GM20000 (cell line): ENCODE measurements around the gene SLC66A2.

Experiments used
- DNase-seq: peaks from one replicate; pipeline ENCODE4 v3.0.0; 2012; ENCODE audit warnings: low spot score
- CTCF ChIP-seq: IDR thresholded peaks from 2 replicates; pipeline ENCODE4 v1.5.1; 2012; ENCODE audit warnings: mild to moderate bottlenecking, control low read depth; ENCODE audit errors: extremely low read depth, missing control alignments

Gene SLC66A2

GRCh38 chr18:79979843-79980242, 28.4 kb upstream of the SLC66A2 start:
- TF ChIP-seq CTCF: no peak
- no peak for DNase-seq

- no peak for DNase-seq
- TF ChIP-seq CTCF: no peak
Observed at GRCh38 chr18:79975985-79976680, 24.7 kb upstream of the SLC66A2 start.

- TF ChIP-seq CTCF: no peak
- no peak for DNase-seq
Observed at GRCh38 chr18:79975043-79975442, 23.6 kb upstream of the SLC66A2 start.

- no peak for TF ChIP-seq CTCF
- no peak for DNase-seq
Observed at GRCh38 chr18:79974025-79974654, 22.7 kb upstream of the SLC66A2 start.

- no peak for DNase-seq
- no peak for TF ChIP-seq CTCF
Observed at GRCh38 chr18:79973517-79973916, 22.1 kb upstream of the SLC66A2 start.

GRCh38 chr18:79972720-79973119, 21.3 kb upstream of the SLC66A2 start:
- no peak for DNase-seq
- TF ChIP-seq CTCF: no peak

- no peak for DNase-seq
- TF ChIP-seq CTCF: no peak
Observed at GRCh38 chr18:79971986-79972385, 20.5 kb upstream of the SLC66A2 start.
